ENCODE results near the gene NUP210L. TPM values are rescaled to one million over a fixed set of nuclear protein-coding genes. Genes with fewer than 3 reads are reported as not detected.
"Not testable (repeated sequence)": the region's sequence is repeated elsewhere in the genome, so short reads cannot be mapped to it uniquely, and the experiment has no call there.

The NUP210L gene
- total RNA-seq, 4 donors from 2014 or later: 0.09 to 0.21 TPM; not detected in 2

- intact Hi-C loops (cut with DNase I; ENCODE audit: low total_unique reads): no loop called here
- H3K4me3 ChIP-seq: no peak overlapping the region
These were observed 6.1 kb downstream of the NUP210L start for GRCh38 chr1:154148807-154149206.

GRCh38 chr1:154147505-154147904, 7.4 kb downstream of the NUP210L start:
- H3K9me3 ChIP-seq; DNase-seq; H3K36me3 ChIP-seq; H3K4me1 ChIP-seq; H3K27ac ChIP-seq; H3K27me3 ChIP-seq; intact Hi-C loops (cut with DNase I; ENCODE audit: low total_unique reads); H3K4me3 ChIP-seq: not testable (repeated sequence)

More at GRCh38 chr1:154148807-154149206, 6.1 kb downstream of the NUP210L start:
- Histone ChIP-seq H3K4me1 (no peaks in the 10 kb centered on the region), H3K36me3 (no peaks in the 10 kb centered on the region), H3K27ac (no peak overlapping the region), H3K27me3 (no peaks in the 10 kb centered on the region), H3K9me3 (no peaks in the 10 kb centered on the region)
- DNase-seq: no peak
- no peak for TF ChIP-seq POLR2A (IDR thresholded peaks at IDR 0.05)
- TF ChIP-seq CTCF (IDR thresholded peaks at IDR 0.05): no peak

- intact Hi-C loops (cut with DNase I; ENCODE audit: low total_unique reads): no loop called here
- Histone ChIP-seq H3K27ac (no peak overlapping the region), H3K27me3 (no peaks in the 10 kb centered on the region), H3K36me3 (no peaks in the 10 kb centered on the region), H3K4me3 (no peak overlapping the region), H3K9me3 (no peaks in the 10 kb centered on the region), H3K4me1 (no peaks in the 10 kb centered on the region)
- no peak for DNase-seq
- no peak for TF ChIP-seq CTCF (IDR thresholded peaks at IDR 0.05)
These were observed 8.9 kb downstream of the NUP210L start for GRCh38 chr1:154145986-154146385.

GRCh38 chr1:154142358-154142757, 12.5 kb downstream of the NUP210L start:
- Histone ChIP-seq H3K4me3 (no peak overlapping the region), H3K27ac (no peak overlapping the region), H3K9me3 (no peaks in the 10 kb centered on the region), H3K4me1 (no peaks in the 10 kb centered on the region), H3K36me3 (no peaks in the 10 kb centered on the region), H3K27me3 (no peaks in the 10 kb centered on the region)
- DNase-seq: no peak
- TF ChIP-seq POLR2A (IDR thresholded peaks at IDR 0.05): no peak
- no peak for TF ChIP-seq CTCF (IDR thresholded peaks at IDR 0.05)
- intact Hi-C loops (cut with DNase I; ENCODE audit: low total_unique reads): no loop called here

GRCh38 chr1:154141240-154141639, 13.6 kb downstream of the NUP210L start:
- no peaks in the 10 kb centered on the region for H3K9me3 ChIP-seq
- intact Hi-C loops (cut with DNase I; ENCODE audit: low total_unique reads): no loop called here
- peak; percentile 35 to 63 for DNase-seq
- no peak for TF ChIP-seq CTCF (IDR thresholded peaks at IDR 0.05)
- TF ChIP-seq POLR2A (IDR thresholded peaks at IDR 0.05): no peak
- no peaks in the 10 kb centered on the region for H3K27me3 ChIP-seq
- H3K27ac ChIP-seq: peak overlapping the region; percentile 61 to 76
- no peaks in the 10 kb centered on the region for H3K4me1 ChIP-seq
- H3K36me3 ChIP-seq: no peaks in the 10 kb centered on the region
- H3K4me3 ChIP-seq: no peak overlapping the region

- TF ChIP-seq POLR2A (IDR thresholded peaks at IDR 0.05) (no peak), CTCF (IDR thresholded peaks at IDR 0.05) (no peak)
- intact Hi-C loops (cut with DNase I; ENCODE audit: low total_unique reads): no loop called here
- H3K36me3 ChIP-seq: no peaks in the 10 kb centered on the region
- no peak overlapping the region for H3K4me3 ChIP-seq
- DNase-seq: no peak
- H3K4me1 ChIP-seq: no peaks in the 10 kb centered on the region
- no peak overlapping the region for H3K27ac ChIP-seq
- no peaks in the 10 kb centered on the region for H3K9me3 ChIP-seq
- H3K27me3 ChIP-seq: no peaks in the 10 kb centered on the region
These were observed 17.0 kb downstream of the NUP210L start for GRCh38 chr1:154137888-154138287.

Data from uterus (tissue), 4 donors.